NCI-H2227 (cell line): ENCODE results near the gene IRF9.

Experiments used
- DNase-seq: peaks from one replicate; lab custom pipeline; 2025; ENCODE audit not compliant: unreplicated experiment; lab: John Stamatoyannopoulos, UW

Gene IRF9

GRCh38 chr14:24160850-24161804, at the start of gene IRF9:
Gene IRF9, plus strand, starts transcription at chr14:24161265. Its CDS starts 880 bp downstream, at chr14:24162145.
- DNase-seq, result peak; percentile 97

GRCh38 chr14:24113379-24113800, 47.7 kb upstream of the IRF9 start:
- peak; percentile 47 for DNase-seq

DNA sequence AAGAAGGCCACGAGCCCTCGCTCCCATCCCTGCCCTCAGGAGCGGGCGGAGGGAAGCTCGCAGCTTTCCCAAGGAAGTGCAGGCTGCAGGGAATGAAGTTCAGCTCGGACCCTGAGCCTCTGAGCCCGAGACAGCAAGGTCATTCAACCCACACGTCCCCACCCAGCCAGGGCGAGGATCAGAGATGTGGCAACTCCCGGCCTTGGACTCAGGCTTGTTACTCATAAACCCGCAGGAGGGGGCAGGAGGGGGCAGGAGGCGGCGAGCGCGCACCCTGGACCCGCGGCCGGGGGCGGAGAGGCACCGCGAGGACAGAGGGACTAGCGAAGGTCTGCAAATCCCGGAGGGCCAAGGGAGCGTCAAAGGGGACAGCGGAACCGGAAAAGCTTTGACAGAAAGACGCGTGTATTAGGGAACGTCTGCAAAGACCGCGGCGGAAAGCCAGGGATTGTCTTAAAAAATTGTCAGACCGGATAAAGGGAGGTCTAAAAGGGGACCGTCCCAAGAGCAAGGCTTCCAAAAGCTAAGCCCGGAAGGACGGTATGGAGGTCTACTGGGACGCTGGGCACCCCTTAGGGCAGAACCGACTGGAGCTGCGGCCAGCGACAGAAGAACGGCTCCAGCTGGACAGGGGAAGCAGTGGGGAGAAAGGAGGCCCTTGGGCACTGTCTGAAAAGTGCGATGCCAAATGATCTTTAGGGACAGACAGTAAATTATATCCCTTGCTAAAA, 47.1 kb upstream of the IRF9 start:
- peak; percentile 86 for DNase-seq

DNA sequence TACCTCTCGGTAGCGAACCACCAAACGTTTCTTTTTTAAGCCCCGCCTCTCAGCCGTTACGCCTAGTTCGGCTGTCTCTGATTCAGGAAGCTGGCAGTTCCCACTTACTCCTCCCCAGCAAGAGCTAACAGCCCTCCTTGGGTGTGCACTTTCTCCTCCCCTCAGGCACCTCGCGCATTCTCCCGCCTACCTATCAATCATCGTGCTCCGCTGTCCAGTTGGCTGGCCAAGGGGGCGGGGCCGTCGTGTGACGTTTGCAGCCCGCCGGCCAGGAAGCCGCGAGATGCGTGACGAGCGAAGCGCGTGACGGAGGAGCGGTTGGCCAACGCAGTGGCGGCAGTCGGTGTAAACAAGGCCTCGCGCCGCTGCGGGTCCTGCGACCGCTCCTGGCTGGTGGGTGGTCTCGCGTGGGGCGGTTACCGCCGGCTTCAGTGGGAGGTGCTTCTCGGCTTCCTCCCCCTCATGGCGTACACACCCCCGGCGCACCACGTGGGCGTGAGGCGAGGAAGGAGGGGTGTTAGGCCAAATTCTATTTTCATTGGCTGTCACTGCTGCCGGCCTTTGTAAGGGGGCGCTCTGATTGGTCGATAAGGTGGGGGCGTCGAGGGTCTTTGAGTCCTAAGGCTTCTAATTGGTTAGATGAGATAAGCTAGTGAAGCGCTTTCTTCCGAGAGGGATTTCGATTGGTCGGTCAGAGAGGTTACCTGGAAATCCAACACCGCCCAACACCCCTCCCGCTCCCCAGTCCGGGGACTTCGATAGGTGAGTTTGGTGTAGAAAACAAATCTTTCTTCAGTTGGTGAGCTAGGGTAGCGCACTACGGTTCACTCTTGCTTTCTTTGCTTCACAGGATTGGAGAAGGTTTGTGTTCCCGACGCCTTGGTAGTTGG, 46.3 kb upstream of the IRF9 start, which contains the start of the genes DCAF11 and NRL:
DCAF11 (plus strand) TSS at position 246 of the 890 bp plus-strand sequence. CDS start 818 bp downstream, outside the sequence.
NRL (minus strand) TSS at position 418 of the 890 bp plus-strand sequence. CDS start 32,101 bp downstream, outside the sequence.
- DNase-seq, result peak; percentile 99

DNA sequence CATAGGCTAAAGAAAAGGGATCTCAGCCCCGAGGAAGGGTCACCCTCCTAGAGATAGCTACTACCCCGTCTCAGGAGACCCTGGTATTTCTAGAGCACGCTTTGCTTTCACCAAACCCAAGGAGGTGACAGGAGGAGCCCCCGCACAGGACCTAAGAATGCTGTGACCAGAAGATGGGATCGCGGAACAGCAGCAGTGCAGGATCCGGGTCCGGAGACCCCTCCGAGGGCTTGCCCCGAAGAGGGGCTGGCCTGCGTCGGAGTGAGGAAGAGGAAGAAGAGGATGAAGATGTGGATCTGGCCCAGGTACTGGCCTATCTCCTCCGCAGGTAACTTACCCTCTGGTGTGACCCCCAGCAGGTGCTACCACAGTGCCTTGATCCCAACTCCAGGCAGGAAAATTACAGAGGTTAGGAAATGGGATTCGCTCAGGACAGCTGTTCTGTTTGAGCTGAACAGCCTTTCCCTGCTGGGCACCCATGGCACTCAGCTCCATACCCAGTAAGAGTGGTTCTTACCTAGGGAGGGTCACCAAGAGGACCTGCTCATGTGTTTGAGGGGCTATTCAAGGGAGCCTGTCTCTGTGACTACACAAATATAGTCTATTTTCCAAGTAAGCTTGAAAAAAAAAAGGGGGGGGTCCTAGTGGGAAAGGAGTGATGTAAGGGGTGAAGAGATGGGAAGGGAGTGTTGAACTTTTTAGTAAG, 45.5 kb upstream of the IRF9 start:
- no peak for DNase-seq

DNA sequence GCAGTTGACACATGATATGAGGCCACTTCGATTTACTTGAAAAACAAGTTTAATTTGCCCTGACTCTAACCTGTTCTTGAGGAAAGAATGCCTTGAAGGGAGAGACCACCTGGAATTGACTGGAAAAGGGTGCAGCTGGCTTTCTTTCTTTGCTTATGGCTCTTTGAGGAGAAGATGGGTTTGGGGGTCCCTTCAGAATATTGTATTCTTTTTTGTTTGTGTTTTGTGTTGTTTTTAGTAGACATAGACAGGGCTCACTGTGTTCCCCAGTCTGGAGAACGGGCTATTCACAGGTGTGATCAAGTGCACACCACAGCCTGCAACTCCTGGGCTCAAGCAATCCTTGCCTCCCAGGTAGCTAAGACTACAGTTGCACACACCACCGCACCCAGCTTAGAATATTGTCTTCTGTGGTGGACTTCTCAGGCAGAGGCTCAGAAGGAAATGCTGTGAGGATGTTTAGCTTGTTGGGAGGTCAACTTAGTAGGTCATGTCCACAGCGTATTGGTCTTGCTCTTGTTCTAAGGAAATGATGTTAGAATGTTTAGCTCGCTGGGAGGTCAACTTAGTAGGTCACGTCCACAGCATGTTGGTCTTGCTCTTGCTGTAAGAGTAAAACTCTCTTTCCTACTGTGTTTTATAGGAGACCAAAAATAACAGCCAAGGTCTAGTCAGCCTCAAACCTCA, 44.8 kb upstream of the IRF9 start:
- DNase-seq, result no peak

DNA sequence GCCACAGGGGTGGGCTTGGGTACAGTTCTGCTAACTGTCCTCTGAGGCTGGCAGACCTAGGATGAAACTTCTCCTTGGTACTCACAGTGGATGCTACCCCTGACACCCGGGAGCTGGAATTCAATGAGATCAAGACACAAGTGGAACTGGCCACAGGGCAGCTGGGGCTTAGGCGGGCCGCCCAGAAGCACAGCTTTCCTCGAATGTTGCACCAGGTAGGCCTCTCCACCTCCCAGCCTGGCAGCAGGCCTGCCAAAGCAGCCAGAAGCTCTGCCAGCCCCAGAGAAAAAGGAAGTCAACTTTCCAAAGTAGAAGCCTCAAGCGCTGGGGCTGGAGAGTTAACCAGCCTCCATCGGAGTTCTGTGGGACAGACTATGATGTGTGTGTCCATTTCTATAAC, 43.9 kb upstream of the IRF9 start:
- no peak for DNase-seq

DNA sequence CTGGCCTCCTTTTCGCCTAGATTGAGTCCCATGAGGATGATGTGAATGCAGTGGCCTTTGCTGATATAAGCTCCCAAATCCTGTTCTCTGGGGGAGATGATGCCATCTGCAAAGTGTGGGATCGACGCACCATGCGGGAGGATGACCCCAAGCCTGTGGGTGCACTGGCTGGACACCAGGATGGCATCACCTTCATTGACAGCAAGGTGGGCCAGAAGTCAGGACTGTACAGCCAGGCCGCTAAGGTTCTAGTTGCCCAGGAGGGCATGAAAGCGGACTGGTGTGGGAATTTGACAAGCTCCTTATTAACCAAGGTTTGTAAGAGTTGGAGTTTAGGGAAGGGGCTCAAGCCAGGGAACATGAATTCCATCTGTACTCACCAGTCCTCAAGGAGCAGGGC, 41.4 kb upstream of the IRF9 start:
- no peak for DNase-seq

DNA sequence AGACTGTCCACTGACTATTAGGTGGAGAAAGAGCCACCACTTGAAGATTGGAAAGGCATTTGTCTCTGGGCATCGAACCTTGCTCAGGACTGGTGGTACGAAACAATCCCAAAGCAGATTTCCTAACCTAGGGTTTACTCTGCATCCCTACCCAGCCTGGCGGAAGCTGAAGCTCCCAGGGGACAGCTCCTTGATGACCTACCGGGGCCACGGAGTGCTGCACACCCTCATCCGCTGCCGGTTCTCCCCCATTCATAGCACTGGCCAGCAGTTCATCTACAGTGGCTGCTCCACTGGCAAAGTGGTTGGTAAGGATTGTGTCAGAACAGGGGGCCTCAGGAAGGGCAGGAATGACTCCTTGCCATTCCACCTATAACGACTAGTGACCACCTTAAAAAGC, 39.9 kb upstream of the IRF9 start:
- no peak for DNase-seq

DNA sequence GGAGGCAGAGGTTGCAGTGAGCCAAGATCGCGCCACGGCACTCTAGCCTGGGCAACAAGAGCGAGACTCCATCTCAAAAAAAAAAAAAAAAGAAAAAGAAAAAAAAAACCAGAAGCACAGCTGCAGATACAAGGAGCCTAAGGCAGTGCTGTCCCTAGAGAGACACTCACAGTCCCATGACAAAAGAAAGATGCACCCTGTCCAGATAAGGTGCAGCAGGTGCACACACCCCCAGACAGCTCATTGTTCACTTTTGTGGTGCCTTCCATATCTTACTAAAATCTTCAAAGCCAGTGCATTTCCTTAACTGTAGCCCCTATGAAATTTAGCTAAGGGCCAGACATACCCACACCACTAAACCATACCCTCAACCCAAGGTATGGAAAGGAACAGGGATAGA, 38.6 kb upstream of the IRF9 start:
- DNase-seq, result no peak

GRCh38 chr14:24122898-24123297, 38.2 kb upstream of the IRF9 start:
- DNase-seq, result no peak

DNA sequence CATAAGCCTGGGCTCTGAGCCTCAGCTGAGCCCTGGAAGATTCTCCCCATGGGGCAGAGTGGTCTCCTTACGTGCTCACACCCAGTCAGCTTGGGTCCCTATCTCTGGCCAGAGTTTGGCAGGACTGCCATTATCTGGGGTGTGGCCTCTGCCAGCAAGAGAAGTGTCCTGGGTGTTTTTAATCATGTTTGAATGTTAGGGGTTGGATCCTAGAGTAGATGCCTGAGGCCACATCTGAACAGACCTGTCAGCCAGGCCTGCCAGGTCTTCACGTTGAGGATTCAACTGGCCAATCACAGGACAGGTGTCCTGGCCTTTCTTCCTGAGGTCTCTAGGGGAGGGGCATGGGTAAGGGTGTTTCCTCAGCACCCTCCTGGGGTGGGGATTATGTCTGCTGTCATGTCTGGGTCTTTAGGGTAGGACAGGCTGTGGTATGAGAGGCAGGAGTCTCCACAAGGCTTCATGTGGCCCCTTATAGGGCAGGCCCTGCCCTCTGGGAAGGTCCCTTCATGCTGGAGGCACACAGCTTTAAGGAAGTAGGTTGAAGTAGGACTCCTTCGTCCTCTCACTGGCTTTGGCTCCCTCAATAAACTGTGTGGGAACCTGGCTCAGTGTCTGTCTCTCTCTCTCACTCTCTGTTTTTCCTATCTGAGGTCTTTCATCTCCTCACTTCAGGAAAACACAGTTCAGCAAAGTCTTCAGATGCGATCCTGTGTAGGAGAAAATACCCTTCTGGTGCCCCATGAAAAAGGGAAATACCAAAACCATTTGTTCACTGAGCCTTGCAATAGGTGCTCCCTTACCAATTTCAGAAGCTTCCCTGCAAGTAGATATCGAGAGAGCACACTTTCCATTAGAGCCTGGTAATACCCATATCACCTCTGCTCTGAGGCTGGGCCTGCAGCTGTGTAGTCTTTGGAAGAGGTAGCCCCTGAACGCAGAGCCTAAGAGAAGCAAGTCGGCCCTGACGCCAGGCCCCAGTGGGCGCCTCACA, 37.3 kb upstream of the IRF9 start:
- DNase-seq, result no peak

GRCh38 chr14:24126939-24127338, 34.1 kb upstream of the IRF9 start:
- DNase-seq, result no peak

DNA sequence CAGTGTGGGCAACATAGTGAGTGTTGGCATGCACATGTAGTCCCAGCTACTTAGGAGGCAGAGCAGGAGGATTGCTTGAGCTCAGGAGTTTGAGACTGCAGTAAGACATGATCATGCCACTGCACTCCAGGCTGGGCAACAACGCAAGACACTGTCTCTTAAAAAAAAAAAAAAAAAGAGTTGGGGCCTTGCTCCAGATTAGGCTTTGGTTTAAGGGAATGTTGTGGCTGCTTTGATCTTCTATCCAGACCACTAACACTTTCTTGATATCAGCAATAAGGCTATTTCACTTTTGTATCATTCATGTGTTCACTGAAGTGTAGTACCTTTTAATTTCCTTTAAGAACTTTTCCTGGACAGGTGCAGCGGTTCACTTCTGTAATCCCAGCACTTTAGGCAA, 33.4 kb upstream of the IRF9 start:
- DNase-seq, result no peak

DNA sequence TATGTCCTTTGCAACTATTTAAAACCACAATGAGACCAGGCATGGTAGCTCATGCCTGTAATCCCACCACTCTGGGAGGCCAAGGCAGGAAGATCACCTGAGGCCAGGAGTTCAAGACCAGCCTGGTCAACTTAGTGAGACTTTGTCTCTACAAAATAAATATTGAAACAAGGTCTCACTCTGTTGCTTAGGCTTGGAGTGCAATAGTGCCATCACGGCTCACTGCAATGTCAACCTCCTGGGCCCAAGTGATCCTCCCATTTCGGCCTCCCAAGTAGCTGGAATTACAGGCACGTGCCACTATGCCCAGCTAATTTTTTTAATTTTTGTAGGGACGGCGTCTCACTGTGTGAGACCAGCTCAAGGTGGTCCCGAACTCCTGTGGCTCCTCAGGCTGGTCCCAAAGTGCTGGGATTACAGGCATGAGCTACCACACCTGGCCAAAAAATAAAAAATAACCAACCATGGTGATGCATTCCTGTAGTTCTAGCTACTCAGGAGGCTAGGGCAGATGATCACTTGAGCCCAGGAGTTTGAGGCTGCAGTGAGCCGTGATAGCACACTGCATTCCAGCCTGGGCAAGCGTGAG, 31.6 kb upstream of the IRF9 start:
- no peak for DNase-seq

DNA sequence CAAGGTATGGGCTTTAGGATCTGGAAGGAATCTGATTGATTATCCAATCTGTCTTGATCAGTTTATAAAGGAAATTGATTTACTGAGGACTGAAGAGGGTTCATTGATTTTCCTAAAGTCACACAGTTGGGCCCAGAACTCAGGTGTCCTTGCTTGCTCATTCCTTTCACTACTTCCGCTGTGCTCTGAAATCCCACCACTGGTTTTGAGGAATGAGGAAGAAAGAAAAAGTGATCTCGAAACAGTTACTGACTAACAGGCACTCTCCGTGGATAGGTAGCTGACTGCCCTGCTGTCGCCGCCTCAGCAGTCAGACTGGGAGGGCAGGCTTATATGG, 30.7 kb upstream of the IRF9 start, which contains the start of gene FITM1:
FITM1 (plus strand) TSS at position 280 of the 337 bp plus-strand sequence. CDS start 905 bp downstream, outside the sequence.
- no peak for DNase-seq

DNA sequence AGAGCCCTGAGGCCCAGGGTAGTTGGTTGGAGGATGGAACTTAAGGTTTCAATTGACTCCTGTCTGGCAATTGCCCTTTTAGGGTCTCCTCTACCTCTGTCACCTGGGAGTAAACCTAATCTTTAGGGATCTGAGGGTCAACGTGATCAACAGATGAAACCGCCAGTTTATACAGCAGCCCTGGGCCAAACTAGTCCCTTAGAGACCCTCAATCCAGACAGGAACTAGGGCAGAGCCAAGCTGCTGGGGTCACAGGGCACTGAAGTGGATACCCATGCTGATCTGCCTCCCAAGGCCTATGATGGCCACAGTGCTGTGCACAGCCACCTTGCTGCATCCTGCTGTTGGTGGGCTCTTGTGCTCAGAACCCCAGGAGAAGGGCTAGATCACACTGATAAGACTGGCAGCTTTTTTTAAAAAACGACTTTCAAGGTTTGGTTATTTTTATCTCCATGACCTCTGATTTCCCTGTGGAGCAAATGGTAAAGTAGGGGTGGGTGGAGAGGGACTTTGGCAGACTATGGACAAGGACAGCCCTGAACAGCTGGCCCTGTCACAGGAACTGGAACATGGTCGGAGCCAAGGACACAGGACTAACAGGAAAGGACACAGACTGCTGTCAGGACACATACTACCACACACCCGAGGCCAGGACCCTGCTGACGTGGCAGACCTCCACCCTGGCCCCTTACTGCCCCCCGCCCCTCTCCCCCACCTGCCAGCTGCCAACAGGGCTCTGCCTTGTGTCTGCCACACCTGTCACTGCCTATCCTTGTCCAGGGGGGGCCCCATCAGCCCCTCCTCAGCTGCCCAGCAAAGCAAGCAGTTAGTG, 30.1 kb upstream of the IRF9 start:
- DNase-seq, result no peak
